Activated T-cell treated with anti-CD3 and anti-CD28 coated beads, Interleukin-2, amount 50 U/mL, for 48 hours (primary cell): ENCODE results near the gene DCTN5.
"Not testable (repeated sequence)": the region's sequence is repeated elsewhere in the genome, so short reads cannot be mapped to it uniquely, and the experiment has no call there.

Source experiments
- DNase-seq, 2 experiments: peaks; one replicate each; pipeline ENCODE4 v3.0.0-alpha.2; 2020

The DCTN5 gene

GRCh38 chr16:23640931-23641765 lies at the start of gene DCTN5, which contains the start of gene PALB2:
Gene DCTN5, plus strand, starts transcription at chr16:23641466. Its CDS starts 77 bp downstream, at chr16:23641543.
Gene PALB2, minus strand, starts transcription at chr16:23641310. Its CDS starts 153 bp downstream, at chr16:23641157.
- peak; percentile 92 for DNase-seq

- DNase-seq, result no peak
Observed at GRCh38 chr16:23594186-23594585, 47.1 kb upstream of the DCTN5 start.

- peak in 1 of 2 experiments; percentile 23 for DNase-seq
Observed at GRCh38 chr16:23595246-23595950, 45.9 kb upstream of the DCTN5 start.

- DNase-seq, result peak; percentile 94 to 96
Observed at GRCh38 chr16:23595951-23596720, 45.1 kb upstream of the DCTN5 start, which contains the start of gene NDUFAB1. Gene NDUFAB1, minus strand, starts transcription at chr16:23596316. Its CDS starts 26 bp downstream, at chr16:23596290.

GRCh38 chr16:23597003-23597756 lies 44.1 kb upstream of the DCTN5 start:
- peak; percentile 37 to 39 for DNase-seq

- no peak for DNase-seq
Observed at GRCh38 chr16:23607726-23608125, 33.5 kb upstream of the DCTN5 start.

- no peak for DNase-seq
Observed at GRCh38 chr16:23608194-23608593, 33.1 kb upstream of the DCTN5 start.

GRCh38 chr16:23609929-23610328 lies 31.3 kb upstream of the DCTN5 start:
- no peak for DNase-seq

GRCh38 chr16:23610905-23611304 lies 30.4 kb upstream of the DCTN5 start:
- not testable (repeated sequence) for DNase-seq

- DNase-seq, result no peak
Observed at GRCh38 chr16:23611936-23612335, 29.3 kb upstream of the DCTN5 start.

GRCh38 chr16:23615805-23616204 lies 25.5 kb upstream of the DCTN5 start:
- no peak for DNase-seq

GRCh38 chr16:23624092-23624491 lies 17.2 kb upstream of the DCTN5 start:
- DNase-seq, result no peak

- no peak for DNase-seq
Observed at GRCh38 chr16:23629516-23629915, 11.8 kb upstream of the DCTN5 start.

GRCh38 chr16:23631874-23632273 lies 9.4 kb upstream of the DCTN5 start:
- DNase-seq, result not testable (repeated sequence)

GRCh38 chr16:23634461-23635036 lies 6.7 kb upstream of the DCTN5 start:
- no peak for DNase-seq

- no peak for DNase-seq
Observed at GRCh38 chr16:23635958-23636357, 5.3 kb upstream of the DCTN5 start.

- DNase-seq, result no peak
Observed at GRCh38 chr16:23640615-23640930, 693 bp upstream of the DCTN5 start.

GRCh38 chr16:23642246-23642774 lies 1.0 kb downstream of the DCTN5 start:
- no peak for DNase-seq

- DNase-seq, result no peak
Observed at GRCh38 chr16:23650674-23651416, 9.6 kb downstream of the DCTN5 start.

- DNase-seq, result no peak
Observed at GRCh38 chr16:23651943-23652468, 10.7 kb downstream of the DCTN5 start.

GRCh38 chr16:23663918-23664317 lies 22.7 kb downstream of the DCTN5 start:
- no peak for DNase-seq
